Transverse colon (tissue), 4 donors: ENCODE results near the gene DSCAM. TPM values are rescaled to one million over a fixed set of nuclear protein-coding genes. Genes with fewer than 3 reads are reported as not detected.

Experiments
- DNase-seq: peaks from one replicate; pipeline ENCODE4 v3.0.0-alpha.2; 2019
- H3K27ac ChIP-seq, 4 donors: fragments of 200-600 bp; sonication (generic); 2 replicates each; pipeline ENCODE4 v1.5.1; 2016 to 2018; ENCODE audit warnings: inconsistent platforms in 4 of 4
- H3K27me3 ChIP-seq: fragments of 200-600 bp; sonication (generic); 2 replicates; pipeline ENCODE4 v1.5.1; 2017; ENCODE audit warnings: inconsistent platforms
- H3K36me3 ChIP-seq, 4 donors: fragments of 200-600 bp; sonication (generic); 2 replicates each; pipeline ENCODE4 v1.5.1; 2017 to 2019; ENCODE audit warnings: inconsistent platforms in 4 of 4
- H3K4me1 ChIP-seq, 4 donors: fragments of 200-600 bp; sonication (generic); 2 replicates each; pipeline ENCODE4 v1.5.1; 2017 to 2020; ENCODE audit warnings: inconsistent platforms in 4 of 4
- H3K4me3 ChIP-seq, 4 donors: fragments of 200-600 bp; sonication (generic); 1 replicate in 1 of 4; 2 replicates in 3 of 4; pipeline versions ENCODE4 v1.5.1 to v1.6.1; 2017 to 2019; ENCODE audit warnings: inconsistent platforms in 4 of 4
- H3K9me3 ChIP-seq, 2 donors: fragments of 200-600 bp; sonication (generic); 2 replicates each; pipeline ENCODE4 v1.5.1; 2017 to 2019; ENCODE audit warnings: inconsistent platforms in 2 of 2
- CTCF ChIP-seq, 5 experiments: fragments of 200-600 bp in 3 of 5; fragments of 450-650 bp in 2 of 5; sonication (generic) in 3 of 5; IDR thresholded peaks; 1 replicate in 2 of 5; 2 replicates in 3 of 5; pipeline ENCODE4 v1.5.1; 2016 to 2017; ENCODE audit warnings: antibody characterized with exemption in 5 of 5, inconsistent platforms in 3 of 5, mild to moderate bottlenecking in 2 of 5, moderate library complexity in 1 of 5
- EP300 ChIP-seq: sonication (generic); formaldehyde crosslinking; IDR thresholded peaks from one replicate; pipeline ENCODE4 v1.6.1; 2017; ENCODE audit warnings: antibody characterized with exemption, low read depth
- POLR2A ChIP-seq: fragments of 450-650 bp; IDR thresholded peaks from one replicate; pipeline ENCODE4 v1.6.1; 2016; ENCODE audit warnings: antibody characterized with exemption, mild to moderate bottlenecking, moderate library complexity
- POLR2AphosphoS5 ChIP-seq, 3 donors: sonication (generic); formaldehyde crosslinking; IDR thresholded peaks; one replicate each; pipeline ENCODE4 v1.6.1; 2016; ENCODE audit warnings: antibody characterized with exemption in 3 of 3
- WGBS, 2 donors: methylation state at CpG; one replicate each; pipeline ENCODE4 v1.1.5; 2018; ENCODE audit warnings: low coverage in 1 of 2; 5-methylcytosine and 5-hydroxymethylcytosine counted together
- in situ Hi-C, 4 donors: fragments of 200-750 bp; cut with MboI; loops; one replicate each; pipeline versions ENCODE4 v1.15.0 to v1.15.1; 2017; ENCODE audit warnings: low sequenced_read_pairs in 3 of 4, low pct_ligation_motif_present in 1 of 4, low pct_unique_long_range_greater_than_20kb in 1 of 4
- intact Hi-C: fragments of 100-400 bp; cut with DNase I; formaldehyde crosslinking; loops from one replicate; pipeline ENCODE4 v1.15.1; 2023; ENCODE audit warnings: low total_unique reads
- total RNA-seq, 4 donors: library from RNA; depleted of rRNA; stranded (reverse); fragments of >200 nt; gene quantifications; one replicate each; pipeline ENCODE4 v1.1.0, GENCODE V29; 2016

The DSCAM gene
- total RNA-seq, 4 donors from 2014 or later, result 0.16 TPM; not detected in 3

GRCh38 chr21:40647706-40648105, 199.3 kb downstream of the DSCAM start:
- Histone ChIP-seq H3K27me3 (no peaks in the 10 kb centered on the region), H3K4me3 (no peak overlapping the region), H3K9me3 (no peaks in the 10 kb centered on the region), H3K27ac (no peak overlapping the region), H3K36me3 (no peaks in the 10 kb centered on the region), H3K4me1 (no peaks in the 10 kb centered on the region)
- TF ChIP-seq CTCF (IDR thresholded peaks at IDR 0.05) (no peak), POLR2AphosphoS5 (IDR thresholded peaks at IDR 0.05) (no peak), POLR2A (no peak), EP300 (no peak)
- intact Hi-C loops (no loop called here), in situ Hi-C loops (no loop called here)
- no peak for DNase-seq
- WGBS, 2 donors, result 34 to 58% methylated on average over 2 of the region's 2 CpGs

- 53 to 67% methylated on average over 3 of the region's 3 CpGs for WGBS, 2 donors
Measured at GRCh38 chr21:40646651-40647050, 200.3 kb downstream of the DSCAM start.

GRCh38 chr21:40641042-40641441, 205.9 kb downstream of the DSCAM start:
- WGBS, 2 donors, result 61 to 83% methylated on average over 7 of the region's 7 CpGs
- H3K4me3 ChIP-seq, result no peak overlapping the region
- H3K27ac ChIP-seq, result no peak overlapping the region
- intact Hi-C loops (no loop called here), in situ Hi-C loops (no loop called here)
- no peaks in the 10 kb centered on the region for H3K27me3 ChIP-seq
- H3K4me1 ChIP-seq, result no peaks in the 10 kb centered on the region
- H3K9me3 ChIP-seq, result no peaks in the 10 kb centered on the region
- DNase-seq, result no peak
- no peak for TF ChIP-seq CTCF (IDR thresholded peaks at IDR 0.05)
- no peak for TF ChIP-seq POLR2AphosphoS5 (IDR thresholded peaks at IDR 0.05)
- no peak for TF ChIP-seq POLR2A
- no peak for TF ChIP-seq EP300
- no peaks in the 10 kb centered on the region for H3K36me3 ChIP-seq

More at GRCh38 chr21:40646651-40647050, 200.3 kb downstream of the DSCAM start:
- Histone ChIP-seq H3K36me3 (no peaks in the 10 kb centered on the region), H3K9me3 (no peaks in the 10 kb centered on the region), H3K27me3 (no peaks in the 10 kb centered on the region), H3K4me1 (no peaks in the 10 kb centered on the region), H3K27ac (no peak overlapping the region), H3K4me3 (no peak overlapping the region)
- TF ChIP-seq POLR2A (no peak), CTCF (IDR thresholded peaks at IDR 0.05) (no peak), POLR2AphosphoS5 (IDR thresholded peaks at IDR 0.05) (no peak), EP300 (no peak)
- in situ Hi-C loops (no loop called here), intact Hi-C loops (no loop called here)
- no peak for DNase-seq

GRCh38 chr21:40640266-40640789, 206.6 kb downstream of the DSCAM start:
- H3K4me3 ChIP-seq, result no peak overlapping the region
- no peaks in the 10 kb centered on the region for H3K9me3 ChIP-seq
- TF ChIP-seq POLR2A (no peak), POLR2AphosphoS5 (IDR thresholded peaks at IDR 0.05) (no peak), EP300 (no peak), CTCF (IDR thresholded peaks at IDR 0.05) (no peak)
- no peaks in the 10 kb centered on the region for H3K27me3 ChIP-seq
- in situ Hi-C loops (no loop called here), intact Hi-C loops (no loop called here)
- WGBS, 2 donors, result 50 to 58% methylated on average over 4 to 9 of the region's 9 CpGs
- DNase-seq, result no peak
- H3K36me3 ChIP-seq, result no peaks in the 10 kb centered on the region
- no peaks in the 10 kb centered on the region for H3K4me1 ChIP-seq
- H3K27ac ChIP-seq, result no peak overlapping the region
